Suppressor macrophage treated with lipopolysaccharide for 1 hour (primary cell): ENCODE results near the gene JPH4.

Experiments used
- DNase-seq, 3 donors: peaks; one replicate each; pipeline ENCODE4 v3.0.0-alpha.2; 2020 to 2022

JPH4 gene

GRCh38 chr14:23522643-23523198 lies 55.9 kb downstream of the JPH4 start:
- no peak for DNase-seq

- no peak for DNase-seq
Observed at GRCh38 chr14:23521785-23522640, 56.6 kb downstream of the JPH4 start.

DNA sequence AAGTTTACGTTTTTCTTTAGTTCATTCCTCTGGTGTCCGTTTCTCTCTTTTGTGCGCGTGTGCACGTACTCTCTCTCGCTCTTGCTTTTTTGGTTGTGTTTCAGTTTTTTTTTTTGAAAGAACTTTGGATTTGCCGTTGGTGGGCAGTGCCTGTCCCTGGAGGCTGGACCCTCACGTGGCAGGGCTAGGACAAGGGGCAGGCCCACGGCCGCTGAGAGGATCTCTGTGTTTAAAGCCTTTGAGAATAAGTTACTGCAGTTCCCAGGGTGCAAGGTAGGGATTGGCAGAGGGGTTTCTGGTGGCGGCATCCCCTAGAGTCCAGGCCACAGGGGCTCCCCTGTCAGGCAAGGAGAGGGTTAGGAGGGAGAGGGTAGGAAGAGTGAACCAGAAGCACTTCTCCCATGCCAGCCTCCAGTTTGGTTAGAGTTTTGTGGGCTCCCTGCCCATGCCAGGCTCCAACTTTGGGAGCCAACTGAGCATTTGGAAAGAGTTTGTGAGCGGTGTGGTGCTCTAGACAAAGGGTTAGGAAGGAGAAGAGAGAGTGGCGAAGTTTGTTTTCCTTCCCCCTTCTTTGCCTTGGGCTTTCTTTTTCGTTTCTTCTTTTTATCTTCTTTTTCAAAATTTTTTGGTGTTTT lies 57.6 kb downstream of the JPH4 start:
- no peak for DNase-seq

DNA sequence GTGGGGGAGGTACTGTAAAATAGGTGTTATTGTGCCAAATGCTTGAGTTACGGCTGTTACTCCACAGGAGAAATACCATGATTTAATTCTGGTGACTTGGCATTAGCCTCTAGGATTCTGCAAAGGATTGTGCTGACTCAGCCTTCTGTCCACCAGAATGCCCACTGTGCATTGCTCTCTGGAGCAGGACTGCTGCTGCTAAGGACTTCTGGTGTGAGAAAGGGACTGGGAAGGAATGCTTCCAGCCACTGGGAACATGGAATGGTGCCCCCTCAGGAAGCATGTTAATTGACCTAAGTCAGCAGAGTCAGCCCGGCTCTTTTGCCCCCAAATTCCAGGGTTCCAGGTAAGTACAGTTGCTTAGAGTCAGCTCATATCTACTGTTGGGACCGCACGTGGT lies 59.9 kb downstream of the JPH4 start:
- DNase-seq: no peak
